Brain microvascular endothelial cell (primary cell): ENCODE results near the gene COL6A6.

Source experiments
- DNase-seq: peaks from one replicate; pipeline ENCODE4 v3.0.0-alpha.2; 2020
- H3K27ac ChIP-seq: fragments of 250-450 bp; sonication (Bioruptor Pico); 2 replicates; pipeline ENCODE4 v1.5.1; 2020; ENCODE audit warnings: mild to moderate bottlenecking, moderate library complexity
- H3K27me3 ChIP-seq: fragments of 250-450 bp; sonication (Bioruptor Pico); replicated peaks from 2 replicates; pipeline ENCODE4 v1.5.1; 2020; ENCODE audit warnings: mild to moderate bottlenecking
- H3K36me3 ChIP-seq: fragments of 250-450 bp; sonication (Bioruptor Pico); replicated peaks from 2 replicates; pipeline ENCODE4 v1.5.1; 2020; ENCODE audit warnings: mild to moderate bottlenecking
- H3K4me3 ChIP-seq: 2 replicates; pipeline ENCODE4 v1.5.1; 2011; ENCODE audit warnings: low read depth, mild to moderate bottlenecking, control low read depth, low read length, moderate library complexity
- in situ Hi-C: cut with HindIII; loops from 2 replicates; pipeline ENCODE4 v1.10.0; 2017; ENCODE audit warnings: low sequenced_read_pairs, low pct_ligation_motif_present
- TF ChIP-seq, protein P1 (sequence below): IDR thresholded peaks from 2 replicates; pipeline ENCODE4 v1.5.1; 2011; ENCODE audit warnings: low read depth, mild to moderate bottlenecking, moderate library complexity, low read length, control low read depth, inconsistent platforms; ENCODE audit errors: missing control alignments

The COL6A6 gene

GRCh38 chr3:130507746-130508145 is 9.2 kb upstream of the COL6A6 start:
- Histone ChIP-seq H3K27ac (no peak overlapping the region), H3K4me3 (no peak overlapping the region), H3K36me3 (no peaks in the 10 kb centered on the region), H3K27me3 (no peaks in the 10 kb centered on the region)
- in situ Hi-C loops, result no loop called here
- TF ChIP-seq, protein P1, sequence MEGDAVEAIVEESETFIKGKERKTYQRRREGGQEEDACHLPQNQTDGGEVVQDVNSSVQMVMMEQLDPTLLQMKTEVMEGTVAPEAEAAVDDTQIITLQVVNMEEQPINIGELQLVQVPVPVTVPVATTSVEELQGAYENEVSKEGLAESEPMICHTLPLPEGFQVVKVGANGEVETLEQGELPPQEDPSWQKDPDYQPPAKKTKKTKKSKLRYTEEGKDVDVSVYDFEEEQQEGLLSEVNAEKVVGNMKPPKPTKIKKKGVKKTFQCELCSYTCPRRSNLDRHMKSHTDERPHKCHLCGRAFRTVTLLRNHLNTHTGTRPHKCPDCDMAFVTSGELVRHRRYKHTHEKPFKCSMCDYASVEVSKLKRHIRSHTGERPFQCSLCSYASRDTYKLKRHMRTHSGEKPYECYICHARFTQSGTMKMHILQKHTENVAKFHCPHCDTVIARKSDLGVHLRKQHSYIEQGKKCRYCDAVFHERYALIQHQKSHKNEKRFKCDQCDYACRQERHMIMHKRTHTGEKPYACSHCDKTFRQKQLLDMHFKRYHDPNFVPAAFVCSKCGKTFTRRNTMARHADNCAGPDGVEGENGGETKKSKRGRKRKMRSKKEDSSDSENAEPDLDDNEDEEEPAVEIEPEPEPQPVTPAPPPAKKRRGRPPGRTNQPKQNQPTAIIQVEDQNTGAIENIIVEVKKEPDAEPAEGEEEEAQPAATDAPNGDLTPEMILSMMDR, result no peak
- no peak for DNase-seq

DNA sequence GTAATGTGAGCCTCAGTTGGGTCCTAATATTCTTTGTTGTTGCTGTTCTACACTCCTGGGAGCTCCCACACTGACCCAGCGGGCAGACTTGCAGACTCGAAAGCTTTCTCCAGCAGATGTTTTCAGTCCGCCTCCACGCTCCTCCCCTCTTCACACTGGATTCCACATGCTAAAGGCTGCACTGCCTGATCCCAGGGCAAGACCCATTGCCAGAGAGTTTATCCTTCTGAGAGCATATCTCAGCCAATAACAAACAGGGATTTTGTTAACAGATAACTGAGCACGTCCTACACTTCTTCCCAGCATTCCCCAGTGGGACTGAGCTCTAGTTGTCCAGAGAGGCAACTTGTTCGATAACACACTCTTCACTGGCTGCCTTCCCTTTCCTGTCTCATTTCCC is 8.0 kb upstream of the COL6A6 start:
- H3K27ac ChIP-seq, result no peak overlapping the region
- no peaks in the 10 kb centered on the region for H3K27me3 ChIP-seq
- in situ Hi-C loops, result no loop called here
- no peaks in the 10 kb centered on the region for H3K36me3 ChIP-seq
- no peak overlapping the region for H3K4me3 ChIP-seq
- TF ChIP-seq, protein P1, result no peak
- no peak for DNase-seq

GRCh38 chr3:130514681-130515080 is 2.3 kb upstream of the COL6A6 start:
- no peak for DNase-seq
- Histone ChIP-seq H3K36me3 (no peaks in the 10 kb centered on the region), H3K4me3 (no peak overlapping the region), H3K27me3 (peaks cover 15% of the 10 kb centered on the region), H3K27ac (no peak overlapping the region)
- TF ChIP-seq, protein P1, result no peak
- in situ Hi-C loops, result no loop called here

DNA sequence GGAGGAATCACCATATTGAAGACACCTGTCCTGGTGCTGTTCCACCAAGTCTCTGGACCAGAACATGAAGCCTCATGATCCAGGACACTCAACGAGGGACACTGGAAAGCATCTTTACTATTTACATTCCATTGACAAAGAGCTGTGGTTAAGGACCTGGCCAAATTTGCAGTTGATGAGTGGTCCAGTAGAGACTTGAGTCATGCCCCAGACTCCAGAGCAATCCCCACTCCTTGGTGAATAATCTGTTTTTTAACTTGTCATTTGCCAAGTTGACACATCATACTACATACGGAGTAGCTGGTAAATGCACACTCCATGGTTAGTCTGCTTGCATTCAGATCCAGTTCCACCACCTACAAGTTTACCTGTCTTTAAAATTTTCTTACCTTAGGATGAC is 1.2 kb upstream of the COL6A6 start:
- Histone ChIP-seq H3K36me3 (no peaks in the 10 kb centered on the region), H3K27me3 (peaks cover 15% of the 10 kb centered on the region), H3K4me3 (no peak overlapping the region), H3K27ac (no peak overlapping the region)
- no peak for DNase-seq
- in situ Hi-C loops, result no loop called here
- TF ChIP-seq, protein P1, result no peak

DNA sequence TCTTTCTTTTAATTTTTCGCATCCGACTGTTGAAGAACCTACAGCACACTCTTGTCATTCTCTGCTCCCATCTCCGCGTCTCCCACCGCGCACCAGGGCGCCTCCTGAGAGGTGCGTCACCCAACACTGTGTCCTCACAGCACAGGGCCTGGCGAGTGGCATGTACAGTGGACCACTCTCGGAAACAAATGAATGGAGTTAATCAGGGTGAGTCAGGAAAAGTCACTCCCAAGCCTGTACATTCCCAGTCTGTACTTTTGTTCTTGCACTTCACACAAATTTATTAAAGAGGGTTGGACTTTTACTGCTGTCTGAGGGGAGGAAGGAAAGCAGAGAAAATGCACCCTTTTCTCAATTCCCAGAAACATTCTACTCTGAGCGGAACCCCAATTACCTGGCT is 625 bp downstream of the COL6A6 start:
- DNase-seq, result no peak
- Histone ChIP-seq H3K27ac (no peak overlapping the region), H3K27me3 (peaks cover 15% of the 10 kb centered on the region), H3K4me3 (no peak overlapping the region), H3K36me3 (no peaks in the 10 kb centered on the region)
- TF ChIP-seq, protein P1, result no peak
- in situ Hi-C loops, result no loop called here

GRCh38 chr3:130519754-130520153 is 2.8 kb downstream of the COL6A6 start:
- Histone ChIP-seq H3K36me3 (no peaks in the 10 kb centered on the region), H3K27ac (no peak overlapping the region), H3K4me3 (no peak overlapping the region), H3K27me3 (peaks cover 15% of the 10 kb centered on the region)
- no peak for DNase-seq
- TF ChIP-seq, protein P1, result no peak
- in situ Hi-C loops, result no loop called here
